Endothelial cell (in vitro differentiated cells): Measurements from ENCODE around the gene CRACR2B. TPM values are rescaled to one million over a fixed set of nuclear protein-coding genes. Genes with fewer than 3 reads are reported as not detected.

Experiments
- DNase-seq: peaks from one replicate; pipeline ENCODE4 v3.0.0; 2021; ENCODE audit warnings: low spot score
- H3K27ac Mint-ChIP-seq: one replicate; pipeline ENCODE4 v1.8.0; 2021; ENCODE audit warnings: mixed read lengths, inconsistent platforms; ENCODE audit not compliant: unreplicated experiment
- H3K27me3 Mint-ChIP-seq: one replicate; pipeline ENCODE4 v1.8.0; 2021; ENCODE audit warnings: mild to moderate bottlenecking, moderate library complexity, mixed read lengths, inconsistent platforms; ENCODE audit not compliant: unreplicated experiment
- H3K36me3 Mint-ChIP-seq: one replicate; pipeline ENCODE4 v1.8.0; 2021; ENCODE audit warnings: mild to moderate bottlenecking, low read depth, mixed read lengths, inconsistent platforms; ENCODE audit not compliant: unreplicated experiment
- H3K4me1 Mint-ChIP-seq: one replicate; pipeline ENCODE4 v1.8.0; 2021; ENCODE audit warnings: mild to moderate bottlenecking, mixed read lengths, inconsistent platforms; ENCODE audit not compliant: unreplicated experiment
- H3K4me3 Mint-ChIP-seq: one replicate; pipeline ENCODE4 v1.8.0; 2021; ENCODE audit warnings: mild to moderate bottlenecking, mixed read lengths, inconsistent platforms; ENCODE audit not compliant: unreplicated experiment
- H3K9me3 Mint-ChIP-seq: one replicate; pipeline ENCODE4 v1.8.0; 2021; ENCODE audit warnings: mixed read lengths, inconsistent platforms; ENCODE audit not compliant: unreplicated experiment
- CTCF ChIP-seq: fragments of 200-600 bp; sonication (generic); IDR thresholded peaks from one replicate; pipeline ENCODE4 v1.5.0; 2021; ENCODE audit warnings: antibody characterized with exemption; ENCODE audit not compliant: unreplicated experiment
- total RNA-seq: library from RNA; stranded (reverse); fragmentation: NEBNext Ultra II Directional; extraction: Animal tissue kit (Norgen Biotek cat#: 25700); gene quantifications from one replicate; pipeline ENCODE4 v1.2.1, GENCODE V29; 2021; ENCODE audit not compliant: unreplicated experiment

The CRACR2B gene
- total RNA-seq, 1 donor from 2014 or later, result 28.8 TPM

- Mint-ChIP-seq H3K36me3 (no peaks in the 10 kb centered on the region), H3K4me3 (no peak overlapping the region), H3K4me1 (peaks cover 2% of the 10 kb centered on the region), H3K9me3 (no peaks in the 10 kb centered on the region), H3K27me3 (peaks cover 9% of the 10 kb centered on the region), H3K27ac (no peak overlapping the region)
- no peak for DNase-seq
- no peak for TF ChIP-seq CTCF
Measured at GRCh38 chr11:802693-803466, 24.8 kb upstream of the CRACR2B start.

GRCh38 chr11:803467-803742 is 24.3 kb upstream of the CRACR2B start:
- H3K27me3 Mint-ChIP-seq, result peaks cover 9% of the 10 kb centered on the region
- H3K9me3 Mint-ChIP-seq, result no peaks in the 10 kb centered on the region
- DNase-seq, result no peak
- H3K4me3 Mint-ChIP-seq, result no peak overlapping the region
- H3K4me1 Mint-ChIP-seq, result peaks cover 3% of the 10 kb centered on the region
- no peak overlapping the region for H3K27ac Mint-ChIP-seq
- H3K36me3 Mint-ChIP-seq, result no peaks in the 10 kb centered on the region
- TF ChIP-seq CTCF, result no peak

- DNase-seq, result no peak
- Mint-ChIP-seq H3K27me3 (peaks cover 9% of the 10 kb centered on the region), H3K4me3 (peak overlapping the region; percentile 67), H3K36me3 (no peaks in the 10 kb centered on the region), H3K27ac (no peak overlapping the region), H3K4me1 (peaks cover 3% of the 10 kb centered on the region), H3K9me3 (no peaks in the 10 kb centered on the region)
- no peak for TF ChIP-seq CTCF
Measured at GRCh38 chr11:803770-804598, 23.7 kb upstream of the CRACR2B start.

GRCh38 chr11:804599-804964 is 23.1 kb upstream of the CRACR2B start:
- H3K4me3 Mint-ChIP-seq, result peak overlapping the region; percentile 67
- TF ChIP-seq CTCF, result no peak
- no peak for DNase-seq
- no peaks in the 10 kb centered on the region for H3K36me3 Mint-ChIP-seq
- H3K27ac Mint-ChIP-seq, result no peak overlapping the region
- H3K27me3 Mint-ChIP-seq, result peaks cover 9% of the 10 kb centered on the region
- H3K9me3 Mint-ChIP-seq, result no peaks in the 10 kb centered on the region
- peaks cover 3% of the 10 kb centered on the region for H3K4me1 Mint-ChIP-seq
